Stomach (tissue), 9 donors: ENCODE data around the gene FASTKD1. TPM values are rescaled to one million over a fixed set of nuclear protein-coding genes. Genes with fewer than 3 reads are reported as not detected.
"Not testable (repeated sequence)": the region's sequence is repeated elsewhere in the genome, so short reads cannot be mapped to it uniquely, and the experiment has no call there.

Experiments used
- DNase-seq, 2 donors: peaks; one replicate each; pipeline versions ENCODE4 v3.0.0 to v3.0.0-alpha.2; 2013 to 2019
- H3K27ac ChIP-seq, 5 donors: fragments of 200-600 bp in 4 of 5; sonication (generic) in 4 of 5; one replicate each; pipeline ENCODE4 v1.5.1; 2013 to 2019; ENCODE audit warnings: mild to moderate bottlenecking in 1 of 5, moderate library complexity in 1 of 5
- H3K27me3 ChIP-seq, 3 donors: fragments of 200-600 bp; sonication (generic); one replicate each; pipeline ENCODE4 v1.5.1; 2017 to 2019; ENCODE audit warnings: mixed run types in 1 of 3
- H3K36me3 ChIP-seq, 4 donors: fragments of 200-600 bp; sonication (generic); 1 replicate in 3 of 4; 2 replicates in 1 of 4; pipeline ENCODE4 v1.5.1; 2016 to 2019
- H3K4me1 ChIP-seq, 4 donors: fragments of 200-600 bp; sonication (generic); one replicate each; pipeline ENCODE4 v1.5.1; 2016 to 2019
- H3K4me3 ChIP-seq, 4 donors: fragments of 200-600 bp; sonication (generic) in 3 of 4; one replicate each; pipeline ENCODE4 v1.5.1; 2016 to 2019; ENCODE audit warnings: mild to moderate bottlenecking in 1 of 4
- H3K9me3 ChIP-seq, 4 donors: fragments of 200-600 bp; sonication (generic); one replicate each; pipeline ENCODE4 v1.5.1; 2016 to 2019
- EP300 ChIP-seq: sonication (generic); formaldehyde crosslinking; IDR thresholded peaks from one replicate; pipeline ENCODE4 v1.6.1; 2017; ENCODE audit warnings: antibody characterized with exemption
- POLR2A ChIP-seq, 4 donors: fragments of 450-650 bp; IDR thresholded peaks; one replicate each; pipeline ENCODE4 v1.6.1; 2016; ENCODE audit warnings: antibody characterized with exemption in 4 of 4, control low read depth in 2 of 4, mild to moderate bottlenecking in 1 of 4, moderate library complexity in 1 of 4
- POLR2AphosphoS5 ChIP-seq, 3 donors: sonication (generic); formaldehyde crosslinking; IDR thresholded peaks; one replicate each; pipeline ENCODE4 v1.6.1; 2016; ENCODE audit warnings: antibody characterized with exemption in 3 of 3
- WGBS, 5 donors: extraction: QIAGEN DNeasy Blood & Tissue Kit in 3 of 5; methylation state at CpG; one replicate each; pipeline versions ENCODE4 v1.1.5 to v1.1.7; 2013 to 2018; 5-methylcytosine and 5-hydroxymethylcytosine counted together
- intact Hi-C: fragments of 100-400 bp; cut with DNase I; formaldehyde crosslinking; loops from one replicate; pipeline ENCODE4 v1.15.1; 2023; ENCODE audit warnings: low total_unique reads
- polyA plus RNA-seq, 3 donors: library from polyadenylated mRNA; stranded (reverse); fragments of 200-250 nt; gene quantifications; one replicate each; pipeline ENCODE4 v1.2.3, GENCODE V29; 2013
- total RNA-seq, 5 donors: library from RNA; depleted of rRNA; stranded (reverse); fragments of >200 nt; gene quantifications; one replicate each; pipeline versions ENCODE4 v1.1.0 to v1.2.3, GENCODE V29; 2014 to 2016
- TF ChIP-seq, protein P1 (sequence below), 7 experiments: fragments of 450-650 bp in 4 of 7; fragments of 200-600 bp in 3 of 7; sonication (generic) in 3 of 7; IDR thresholded peaks; one replicate each; pipeline ENCODE4 v1.5.1; 2016 to 2019; ENCODE audit warnings: antibody characterized with exemption in 7 of 7, control low read depth in 2 of 7, mild to moderate bottlenecking in 1 of 7
- donor health status: healthy with polysubstance abuse.
- donor health status: Bipolar disorder and iron deficiency.
- donor health status: healthy.

The FASTKD1 gene
- total and polyA plus RNA-seq, 8 donors: 4.0 to 37.2 (median 21.2) TPM

DNA sequence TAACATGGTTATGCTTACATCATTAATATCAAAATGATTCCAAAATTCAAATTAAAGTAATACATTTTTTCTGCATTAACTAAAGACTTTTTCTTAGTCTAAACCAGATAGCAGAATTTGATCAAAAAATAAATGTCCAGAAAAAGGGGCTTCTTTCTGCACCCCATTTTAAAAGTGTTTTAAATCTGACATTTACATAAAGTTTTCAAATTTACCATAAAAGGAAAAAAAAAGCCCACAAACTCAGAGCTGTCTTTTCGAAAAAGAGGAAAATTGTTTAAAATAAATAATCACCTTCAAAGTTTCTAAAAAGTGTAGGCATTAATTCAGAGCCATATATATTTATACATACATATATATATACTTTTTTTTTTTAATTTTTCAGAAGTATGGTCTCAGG, 1.5 kb downstream of the FASTKD1 start:
- TF ChIP-seq POLR2AphosphoS5 (IDR thresholded peaks at IDR 0.05) (no peak), POLR2A (IDR thresholded peaks at IDR 0.05) (no peak), EP300 (no peak)
- H3K4me3 ChIP-seq: peak overlapping the region in 1 of 4 donors; percentile 88
- H3K36me3 ChIP-seq: no peaks in the 10 kb centered on the region
- intact Hi-C loops: no loop called here
- H3K9me3 ChIP-seq: no peaks in the 10 kb centered on the region
- no peak for DNase-seq
- H3K27me3 ChIP-seq: no peaks in the 10 kb centered on the region
- H3K27ac ChIP-seq: no peak overlapping the region
- peaks cover 10 to 25% (median 14%) of the 10 kb centered on the region in 4 donors for H3K4me1 ChIP-seq
- 70 to 84% (median 83%) methylated on average over 1 of the region's 1 CpG for WGBS, 5 donors

DNA sequence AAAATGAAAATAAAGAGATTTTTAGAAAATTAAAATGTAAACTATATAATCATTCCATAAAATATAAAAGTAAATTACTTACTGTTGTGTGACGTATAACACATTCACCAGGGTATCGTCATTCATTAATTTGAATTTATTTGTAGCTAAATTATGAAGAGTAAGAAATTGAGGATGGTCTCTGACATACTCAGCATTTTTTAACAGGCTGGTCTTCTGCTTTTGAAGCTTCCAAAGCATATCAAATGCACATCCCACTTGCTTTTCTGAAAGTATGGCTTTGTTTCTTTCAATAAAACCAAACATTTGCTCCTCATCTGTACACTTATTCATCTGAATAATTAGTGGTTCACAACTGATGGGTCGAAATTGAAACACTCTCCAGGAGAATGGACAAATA, 2.1 kb downstream of the FASTKD1 start:
- 88 to 94% (median 89%) methylated on average over 3 of the region's 3 CpGs for WGBS, 5 donors
- no peaks in the 10 kb centered on the region for H3K27me3 ChIP-seq
- no peak overlapping the region for H3K27ac ChIP-seq
- peaks cover 10 to 25% (median 14%) of the 10 kb centered on the region in 4 donors for H3K4me1 ChIP-seq
- no peak for DNase-seq
- no peak overlapping the region for H3K4me3 ChIP-seq
- no peaks in the 10 kb centered on the region for H3K9me3 ChIP-seq
- intact Hi-C loops: no loop called here
- no peaks in the 10 kb centered on the region for H3K36me3 ChIP-seq
- TF ChIP-seq, protein P1, sequence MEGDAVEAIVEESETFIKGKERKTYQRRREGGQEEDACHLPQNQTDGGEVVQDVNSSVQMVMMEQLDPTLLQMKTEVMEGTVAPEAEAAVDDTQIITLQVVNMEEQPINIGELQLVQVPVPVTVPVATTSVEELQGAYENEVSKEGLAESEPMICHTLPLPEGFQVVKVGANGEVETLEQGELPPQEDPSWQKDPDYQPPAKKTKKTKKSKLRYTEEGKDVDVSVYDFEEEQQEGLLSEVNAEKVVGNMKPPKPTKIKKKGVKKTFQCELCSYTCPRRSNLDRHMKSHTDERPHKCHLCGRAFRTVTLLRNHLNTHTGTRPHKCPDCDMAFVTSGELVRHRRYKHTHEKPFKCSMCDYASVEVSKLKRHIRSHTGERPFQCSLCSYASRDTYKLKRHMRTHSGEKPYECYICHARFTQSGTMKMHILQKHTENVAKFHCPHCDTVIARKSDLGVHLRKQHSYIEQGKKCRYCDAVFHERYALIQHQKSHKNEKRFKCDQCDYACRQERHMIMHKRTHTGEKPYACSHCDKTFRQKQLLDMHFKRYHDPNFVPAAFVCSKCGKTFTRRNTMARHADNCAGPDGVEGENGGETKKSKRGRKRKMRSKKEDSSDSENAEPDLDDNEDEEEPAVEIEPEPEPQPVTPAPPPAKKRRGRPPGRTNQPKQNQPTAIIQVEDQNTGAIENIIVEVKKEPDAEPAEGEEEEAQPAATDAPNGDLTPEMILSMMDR (IDR thresholded peaks at IDR 0.05): no peak
- TF ChIP-seq POLR2A (IDR thresholded peaks at IDR 0.05): no peak
- TF ChIP-seq POLR2AphosphoS5 (IDR thresholded peaks at IDR 0.05): no peak
- TF ChIP-seq EP300: no peak

DNA sequence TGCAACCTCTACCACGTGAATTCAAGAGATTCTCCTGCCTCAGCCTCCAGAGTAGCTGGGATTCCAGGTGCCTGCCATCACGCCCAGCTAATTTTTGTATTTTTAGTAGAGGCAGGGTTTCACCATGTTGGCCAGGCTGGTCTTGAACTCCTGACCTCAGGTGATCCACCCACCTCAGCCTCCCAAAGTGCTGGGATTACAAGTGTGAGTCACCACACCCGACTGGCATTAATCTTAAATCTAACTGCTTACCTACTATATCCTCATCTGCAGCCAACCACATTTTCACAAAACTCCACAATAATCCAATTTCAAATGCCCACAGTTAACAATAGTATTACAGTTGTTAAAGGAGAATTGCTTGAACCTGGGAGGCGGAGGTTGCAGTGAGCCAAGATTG, 2.9 kb downstream of the FASTKD1 start:
- H3K9me3 ChIP-seq, H3K27me3 ChIP-seq, intact Hi-C loops, H3K36me3 ChIP-seq, DNase-seq, H3K4me3 ChIP-seq, H3K27ac ChIP-seq: not testable (repeated sequence)
- WGBS, 5 donors: 87 to 95% (median 88%) methylated on average over 4 of the region's 4 CpGs
- peaks cover 10 to 25% (median 14%) of the 10 kb centered on the region in 4 donors for H3K4me1 ChIP-seq

GRCh38 chr2:169569948-169570347, 3.7 kb downstream of the FASTKD1 start:
- intact Hi-C loops: no loop called here
- Histone ChIP-seq H3K4me1 (peaks cover 10 to 25% (median 14%) of the 10 kb centered on the region in 4 donors), H3K27ac (no peak overlapping the region), H3K36me3 (peaks cover 0 to 4% (median 0%) of the 10 kb centered on the region in 4 donors), H3K9me3 (no peaks in the 10 kb centered on the region), H3K4me3 (no peak overlapping the region), H3K27me3 (no peaks in the 10 kb centered on the region)
- WGBS, 5 donors: 86 to 95% (median 92%) methylated on average over 2 of the region's 2 CpGs
- TF ChIP-seq POLR2AphosphoS5 (IDR thresholded peaks at IDR 0.05) (no peak), POLR2A (IDR thresholded peaks at IDR 0.05) (no peak), EP300 (no peak)
- TF ChIP-seq, protein P1 (IDR thresholded peaks at IDR 0.05): no peak
- DNase-seq: no peak

GRCh38 chr2:169565686-169566085, 8.0 kb downstream of the FASTKD1 start:
- Histone ChIP-seq H3K9me3 (no peaks in the 10 kb centered on the region), H3K36me3 (peaks cover 0 to 4% (median 0%) of the 10 kb centered on the region in 4 donors), H3K4me3 (no peak overlapping the region), H3K27ac (no peak overlapping the region), H3K4me1 (peaks cover 0 to 7% (median 0%) of the 10 kb centered on the region in 4 donors), H3K27me3 (no peaks in the 10 kb centered on the region)
- 51 to 97% (median 94%) methylated on average over 1 of the region's 1 CpG for WGBS, 5 donors
- no peak for DNase-seq
- intact Hi-C loops: no loop called here
- no peak for TF ChIP-seq EP300
- no peak for TF ChIP-seq POLR2AphosphoS5 (IDR thresholded peaks at IDR 0.05)
- no peak for TF ChIP-seq POLR2A (IDR thresholded peaks at IDR 0.05)
- TF ChIP-seq, protein P1 (IDR thresholded peaks at IDR 0.05): no peak
